HCT116 (cell line): ENCODE measurements around the gene TCERG1L.

Experiments
- ATF3 ChIP-seq: IDR thresholded peaks from 2 replicates; pipeline ENCODE4 v1.6.1; 2012
- CBX3 ChIP-seq: IDR thresholded peaks from 2 replicates; pipeline ENCODE4 v1.6.1; 2012; ENCODE audit warnings: low read depth
- CEBPB ChIP-seq: IDR thresholded peaks from 2 replicates; pipeline ENCODE4 v1.6.1; 2012; ENCODE audit warnings: low read depth
- CTCF ChIP-seq, 3 experiments: fragments of 200-600 bp in 1 of 3; sonication (generic) in 1 of 3; IDR thresholded peaks in 2 of 3; conservative IDR thresholded peaks in 1 of 3; 2 replicates each; pipeline ENCODE4 v1.5.1; 2012 to 2017; ENCODE audit warnings: low read depth in 2 of 3, low read length in 2 of 3, antibody characterized with exemption in 1 of 3, borderline replicate concordance in 1 of 3, control low read depth in 1 of 3, mild to moderate bottlenecking in 1 of 3, mixed read lengths in 1 of 3, mixed run types in 1 of 3, moderate library complexity in 1 of 3; ENCODE audit not compliant: insufficient read depth in 1 of 3
- ELF1 ChIP-seq: IDR thresholded peaks from 2 replicates; pipeline ENCODE4 v1.6.1; 2012; ENCODE audit warnings: low read depth, borderline replicate concordance
- EZH2 ChIP-seq: fragments of 200-600 bp; sonication (generic); IDR thresholded peaks from 2 replicates; pipeline ENCODE4 v1.6.1; 2017; ENCODE audit warnings: antibody characterized with exemption, mixed run types
- MAX ChIP-seq: IDR thresholded peaks from 2 replicates; pipeline ENCODE4 v1.6.1; 2012
- POLR2AphosphoS5 ChIP-seq: IDR thresholded peaks from 2 replicates; pipeline ENCODE4 v1.6.1; 2011; ENCODE audit warnings: mild to moderate bottlenecking, low read depth, low read length, moderate library complexity
- RAD21 ChIP-seq: IDR thresholded peaks from 2 replicates; pipeline ENCODE4 v1.6.1; 2012; ENCODE audit warnings: low read depth, mild to moderate bottlenecking
- SIN3A ChIP-seq: IDR thresholded peaks from 2 replicates; pipeline ENCODE4 v1.6.1; 2012; ENCODE audit warnings: low read depth
- SRF ChIP-seq: IDR thresholded peaks from 2 replicates; pipeline ENCODE4 v1.6.1; 2012; ENCODE audit warnings: low read depth
- TCF7L2 ChIP-seq: IDR thresholded peaks from 2 replicates; pipeline ENCODE4 v1.7.0; 2011; ENCODE audit warnings: borderline replicate concordance, inconsistent platforms; ENCODE audit not compliant: insufficient read depth, insufficient read length; ENCODE audit errors: extremely low read depth
- ZBTB33 ChIP-seq: IDR thresholded peaks from 2 replicates; pipeline ENCODE4 v1.6.1; 2011; ENCODE audit warnings: mild to moderate bottlenecking, low read length, moderate library complexity; ENCODE audit not compliant: insufficient replicate concordance; ENCODE audit errors: extremely low read depth

- TF ChIP-seq CTCF (IDR thresholded peaks at IDR 0.05 in 2 of 3, conservative IDR thresholded peaks at IDR 0.05 in 1 of 3; ENCODE audit: borderline replicate concordance in 1 of 3, insufficient read depth in 1 of 3, low read depth in 2 of 3, low read length in 2 of 3) (no peak), CEBPB (no peak), TCF7L2 (no peak), ELF1 (no peak), CBX3 (no peak), EZH2 (no peak), ATF3 (no peak), MAX (no peak), SIN3A (no peak), ZBTB33 (no peak), SRF (no peak), RAD21 (no peak), POLR2AphosphoS5 (no peak)
Observed at GRCh38 chr10:131161087-131161486, 150.4 kb downstream of the TCERG1L start.
